Stimulated activated CD4-positive, alpha-beta T cell treated with anti-CD3 and anti-CD28 coated beads, Interleukin-1b, Interleukin-23, amount 100 ng/mL, for 1 hour (primary cell): ENCODE measurements around the gene CSF3R.
"Not testable (repeated sequence)": the region's sequence is repeated elsewhere in the genome, so short reads cannot be mapped to it uniquely, and the experiment has no call there.

Experiments
- DNase-seq, 2 donors: peaks; one replicate each; pipeline ENCODE4 v3.0.0-alpha.2; 2020; ENCODE audit warnings: low read depth in 2 of 2

CSF3R gene

GRCh38 chr1:36481771-36482723, 666 bp downstream of the CSF3R start:
- no peak for DNase-seq

GRCh38 chr1:36481091-36481490, 1.6 kb downstream of the CSF3R start:
- DNase-seq = no peak

GRCh38 chr1:36480161-36480560, 2.6 kb downstream of the CSF3R start:
- DNase-seq = no peak

- no peak for DNase-seq
These were observed 3.1 kb downstream of the CSF3R start for GRCh38 chr1:36479505-36480051.

- DNase-seq = not testable (repeated sequence)
These were observed 5.1 kb downstream of the CSF3R start for GRCh38 chr1:36477615-36478014.

GRCh38 chr1:36476945-36477344, 5.8 kb downstream of the CSF3R start:
- DNase-seq = no peak

- no peak for DNase-seq
These were observed 6.7 kb downstream of the CSF3R start for GRCh38 chr1:36475910-36476604.

GRCh38 chr1:36475341-36475740, 7.4 kb downstream of the CSF3R start:
- DNase-seq = no peak

GRCh38 chr1:36472656-36473055, 10.1 kb downstream of the CSF3R start:
- DNase-seq = no peak

GRCh38 chr1:36471830-36472641, 10.7 kb downstream of the CSF3R start:
- DNase-seq = no peak

GRCh38 chr1:36469163-36469562, 13.6 kb downstream of the CSF3R start:
- DNase-seq = no peak

- no peak for DNase-seq
These were observed 14.8 kb downstream of the CSF3R start for GRCh38 chr1:36467700-36468455.

- DNase-seq = no peak
These were observed 15.7 kb downstream of the CSF3R start for GRCh38 chr1:36467027-36467410.

GRCh38 chr1:36466370-36467026, 16.2 kb downstream of the CSF3R start:
- no peak for DNase-seq

GRCh38 chr1:36465731-36466369, 16.9 kb downstream of the CSF3R start:
- no peak for DNase-seq

- DNase-seq = no peak
These were observed 17.9 kb downstream of the CSF3R start for GRCh38 chr1:36464605-36465393.

GRCh38 chr1:36463803-36464604, 18.7 kb downstream of the CSF3R start, which contains the start of gene MRPS15:
Gene MRPS15 (minus strand): TSS chr1:36464384. CDS start chr1:36464275, 109 bp downstream.
- DNase-seq = peak; percentile 70 to 90

- DNase-seq = no peak
These were observed 19.3 kb downstream of the CSF3R start for GRCh38 chr1:36463463-36463802.
